ENCODE results near the gene LVRN.
"Not testable (repeated sequence)": the region's sequence is repeated elsewhere in the genome, so short reads cannot be mapped to it uniquely, and the experiment has no call there.

The LVRN gene, protein sequence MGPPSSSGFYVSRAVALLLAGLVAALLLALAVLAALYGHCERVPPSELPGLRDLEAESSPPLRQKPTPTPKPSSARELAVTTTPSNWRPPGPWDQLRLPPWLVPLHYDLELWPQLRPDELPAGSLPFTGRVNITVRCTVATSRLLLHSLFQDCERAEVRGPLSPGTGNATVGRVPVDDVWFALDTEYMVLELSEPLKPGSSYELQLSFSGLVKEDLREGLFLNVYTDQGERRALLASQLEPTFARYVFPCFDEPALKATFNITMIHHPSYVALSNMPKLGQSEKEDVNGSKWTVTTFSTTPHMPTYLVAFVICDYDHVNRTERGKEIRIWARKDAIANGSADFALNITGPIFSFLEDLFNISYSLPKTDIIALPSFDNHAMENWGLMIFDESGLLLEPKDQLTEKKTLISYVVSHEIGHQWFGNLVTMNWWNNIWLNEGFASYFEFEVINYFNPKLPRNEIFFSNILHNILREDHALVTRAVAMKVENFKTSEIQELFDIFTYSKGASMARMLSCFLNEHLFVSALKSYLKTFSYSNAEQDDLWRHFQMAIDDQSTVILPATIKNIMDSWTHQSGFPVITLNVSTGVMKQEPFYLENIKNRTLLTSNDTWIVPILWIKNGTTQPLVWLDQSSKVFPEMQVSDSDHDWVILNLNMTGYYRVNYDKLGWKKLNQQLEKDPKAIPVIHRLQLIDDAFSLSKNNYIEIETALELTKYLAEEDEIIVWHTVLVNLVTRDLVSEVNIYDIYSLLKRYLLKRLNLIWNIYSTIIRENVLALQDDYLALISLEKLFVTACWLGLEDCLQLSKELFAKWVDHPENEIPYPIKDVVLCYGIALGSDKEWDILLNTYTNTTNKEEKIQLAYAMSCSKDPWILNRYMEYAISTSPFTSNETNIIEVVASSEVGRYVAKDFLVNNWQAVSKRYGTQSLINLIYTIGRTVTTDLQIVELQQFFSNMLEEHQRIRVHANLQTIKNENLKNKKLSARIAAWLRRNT

DNA sequence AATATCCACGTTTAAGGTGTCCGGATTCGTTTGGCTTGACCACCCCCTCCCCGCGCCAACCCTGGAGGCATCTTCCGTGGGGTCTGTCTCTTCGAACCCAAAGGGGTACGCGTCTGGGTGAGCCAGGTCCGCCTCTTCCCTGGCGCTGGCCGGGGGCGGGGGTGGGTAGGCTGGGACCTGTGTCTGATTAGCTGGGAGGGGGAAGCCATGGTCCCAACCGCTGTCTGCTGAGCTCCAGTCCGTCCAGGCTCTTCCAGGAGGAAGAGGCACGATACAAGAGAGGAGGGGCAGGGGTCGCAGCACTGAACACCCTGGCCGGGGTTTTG lies at the start of gene LVRN:
LVRN (plus strand) TSS at position 237 of the 326 bp plus-strand sequence. CDS start 143 bp downstream, outside the sequence.
- DNase-seq (ENCODE audit: low read depth): no peak

DNA sequence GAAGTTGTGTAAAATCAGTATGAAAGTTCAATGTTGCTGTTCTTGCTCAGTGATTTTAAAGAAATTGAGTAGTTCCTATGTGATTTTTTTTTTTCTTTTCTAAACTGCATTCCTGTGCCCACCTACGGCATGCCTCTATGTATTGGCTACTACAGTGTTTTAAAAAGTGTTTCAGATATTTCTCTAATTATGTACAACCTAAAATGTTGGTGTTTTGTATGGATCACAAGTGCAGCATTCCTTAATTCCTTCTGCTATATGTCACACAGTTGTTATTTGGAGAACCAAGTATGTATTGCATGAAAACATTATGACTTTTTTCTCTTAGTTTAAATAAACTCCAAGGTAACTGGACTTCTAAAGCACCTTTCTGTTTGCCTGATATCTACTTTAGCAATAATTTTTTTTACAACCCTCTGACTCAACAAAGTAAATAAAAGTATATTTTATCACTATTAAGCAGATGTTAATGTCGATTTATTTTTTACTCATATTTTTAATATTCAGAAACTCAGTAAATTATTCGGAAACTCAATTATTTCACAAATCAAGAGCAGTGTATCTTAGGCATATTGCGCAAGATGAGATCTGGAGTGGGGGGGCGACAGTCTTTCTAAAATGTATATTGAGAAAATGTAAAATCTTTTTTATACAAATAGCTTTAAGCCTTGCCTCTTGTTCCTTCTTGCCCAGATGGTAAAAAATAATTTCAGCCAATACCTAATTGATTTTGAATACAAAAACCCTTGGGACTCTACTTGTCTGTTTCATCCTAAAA lies 48.5 kb upstream of the LVRN start:
- DNase-seq (ENCODE audit: low read depth): not testable (repeated sequence)

DNA sequence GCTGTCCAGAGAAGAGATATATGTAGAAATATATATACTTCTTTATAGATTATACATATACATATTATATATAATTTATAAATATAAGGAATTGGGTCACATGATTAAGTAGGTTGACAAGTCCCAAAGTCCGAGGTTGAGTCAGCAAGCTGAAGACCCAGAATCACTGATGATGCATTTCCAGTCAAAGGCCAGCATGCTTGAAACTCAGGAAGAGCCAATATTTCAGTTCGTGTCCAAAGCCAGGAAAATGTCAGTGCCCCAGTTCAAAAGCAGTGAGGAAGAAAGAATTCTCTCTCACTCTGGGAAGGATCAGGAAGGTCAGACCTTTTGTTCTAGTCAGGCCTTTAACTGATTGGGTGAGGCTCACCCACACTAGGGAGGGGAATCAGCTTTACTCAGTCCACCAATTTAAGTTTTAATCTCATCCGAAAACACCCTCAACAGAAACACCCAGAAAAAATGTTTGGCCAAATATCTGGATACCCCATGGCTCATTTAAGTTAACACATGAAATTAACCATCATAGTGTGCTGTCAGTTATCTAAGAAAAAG lies 42.0 kb upstream of the LVRN start:
- DNase-seq (ENCODE audit: low read depth): no peak

DNA sequence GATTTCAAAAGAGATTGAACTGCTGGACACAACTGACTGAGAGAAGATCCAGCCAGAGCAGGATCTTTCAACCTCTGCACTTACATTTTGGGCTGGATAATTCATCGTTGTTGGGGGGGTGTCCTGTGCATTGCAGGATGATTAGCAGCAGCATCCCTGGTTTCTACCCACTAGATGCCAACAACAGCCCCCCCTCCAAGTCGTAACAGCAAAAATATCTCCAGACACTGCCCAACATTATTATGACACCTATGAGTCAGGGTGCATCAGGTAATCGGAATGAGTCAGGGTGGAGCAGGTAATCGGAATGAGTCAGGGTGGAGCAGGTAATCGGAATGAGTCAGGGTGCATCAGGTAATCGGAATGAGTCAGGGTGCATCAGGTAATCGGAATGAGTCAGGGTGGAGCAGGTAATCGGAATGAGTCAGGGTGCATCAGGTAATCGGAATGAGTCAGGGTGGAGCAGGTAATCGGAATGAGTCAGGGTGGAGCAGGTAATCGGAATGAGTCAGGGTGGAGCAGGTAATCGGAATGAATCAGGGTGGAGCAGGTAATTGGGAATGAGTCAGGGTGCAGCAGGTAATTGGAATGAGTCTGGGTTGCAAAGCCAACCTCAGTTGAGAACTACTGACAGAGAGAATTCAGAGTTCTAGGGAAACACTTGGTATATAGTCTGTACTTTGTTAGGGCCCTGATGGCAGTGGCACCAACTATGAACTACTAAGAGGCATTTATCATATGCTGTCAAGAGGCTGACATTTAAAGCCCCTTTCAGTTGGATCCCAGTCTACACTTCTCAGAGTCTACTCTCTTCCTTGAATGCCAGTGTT lies 33.5 kb upstream of the LVRN start:
- not testable (repeated sequence) for DNase-seq (ENCODE audit: low read depth)

DNA sequence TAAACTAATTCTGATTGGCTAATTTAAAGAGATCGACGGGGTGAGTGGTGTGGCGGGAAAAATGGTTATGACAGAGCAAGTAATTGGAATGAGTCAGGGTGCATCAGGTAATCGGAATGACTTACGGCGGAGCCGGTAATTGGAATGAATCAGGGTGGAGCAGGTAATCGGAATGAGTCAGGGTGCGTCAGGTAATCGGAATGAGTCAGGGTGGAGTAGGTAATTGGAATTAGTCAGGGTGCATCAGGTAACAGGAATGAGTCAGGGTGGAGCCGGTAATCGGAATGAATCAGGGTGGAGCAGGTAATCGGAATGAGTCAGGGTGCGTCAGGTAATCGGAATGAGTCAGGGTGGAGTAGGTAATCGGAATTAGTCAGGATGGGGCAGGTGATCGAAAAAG lies 32.1 kb upstream of the LVRN start:
- not testable (repeated sequence) for DNase-seq (ENCODE audit: low read depth)

DNA sequence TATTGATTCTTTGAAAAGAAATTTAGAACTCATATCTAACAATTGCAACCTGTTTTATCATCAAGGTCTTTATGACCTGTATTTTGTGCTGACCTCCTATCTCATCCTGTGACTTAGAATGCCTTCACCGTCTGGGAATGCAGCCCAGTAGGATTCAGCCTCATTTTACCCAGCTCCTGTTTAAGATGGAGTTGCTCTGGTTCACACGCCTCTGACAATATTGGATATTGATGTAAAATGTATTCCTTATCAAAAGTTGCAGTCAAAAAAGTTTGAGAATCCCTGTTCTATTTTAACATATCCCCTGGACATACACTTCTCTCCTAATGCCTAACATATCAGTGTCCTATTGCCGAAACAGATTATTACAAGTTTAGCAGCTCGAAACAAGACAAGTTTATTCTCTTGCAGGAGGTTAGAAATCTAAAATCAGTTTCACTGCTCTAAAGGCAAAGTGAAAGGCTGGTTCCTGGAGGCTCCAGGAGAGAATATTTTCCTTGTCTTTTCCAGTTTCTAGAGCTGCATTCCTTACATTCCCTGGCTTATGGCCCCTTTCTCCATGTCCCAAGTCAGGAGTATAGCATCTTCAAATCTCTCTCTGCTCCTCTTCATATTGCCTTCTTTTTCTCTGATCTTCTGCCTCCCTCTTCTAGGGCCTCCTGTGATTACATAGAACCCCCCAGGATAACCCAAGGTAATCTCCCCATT lies 31.5 kb upstream of the LVRN start:
- DNase-seq (ENCODE audit: low read depth): no peak

DNA sequence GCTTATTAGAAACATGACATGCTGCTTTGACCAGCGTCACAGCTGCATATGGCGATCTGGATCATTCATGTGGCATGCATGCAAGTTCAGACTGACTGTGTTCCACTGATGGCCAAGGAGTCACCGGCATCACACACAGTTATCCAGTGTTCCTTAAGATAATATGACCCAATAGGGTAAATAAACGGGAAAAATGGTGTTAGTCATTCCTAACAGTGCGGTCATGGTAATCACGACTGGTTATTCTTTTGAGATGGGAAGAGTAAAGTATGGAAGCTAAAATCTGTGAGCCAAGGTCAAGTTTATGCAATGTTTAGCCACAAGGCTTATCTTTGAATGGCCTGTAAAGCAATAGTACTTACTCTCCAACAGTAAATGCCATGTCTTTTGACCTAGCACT lies 29.3 kb upstream of the LVRN start:
- no peak for DNase-seq (ENCODE audit: low read depth)

DNA sequence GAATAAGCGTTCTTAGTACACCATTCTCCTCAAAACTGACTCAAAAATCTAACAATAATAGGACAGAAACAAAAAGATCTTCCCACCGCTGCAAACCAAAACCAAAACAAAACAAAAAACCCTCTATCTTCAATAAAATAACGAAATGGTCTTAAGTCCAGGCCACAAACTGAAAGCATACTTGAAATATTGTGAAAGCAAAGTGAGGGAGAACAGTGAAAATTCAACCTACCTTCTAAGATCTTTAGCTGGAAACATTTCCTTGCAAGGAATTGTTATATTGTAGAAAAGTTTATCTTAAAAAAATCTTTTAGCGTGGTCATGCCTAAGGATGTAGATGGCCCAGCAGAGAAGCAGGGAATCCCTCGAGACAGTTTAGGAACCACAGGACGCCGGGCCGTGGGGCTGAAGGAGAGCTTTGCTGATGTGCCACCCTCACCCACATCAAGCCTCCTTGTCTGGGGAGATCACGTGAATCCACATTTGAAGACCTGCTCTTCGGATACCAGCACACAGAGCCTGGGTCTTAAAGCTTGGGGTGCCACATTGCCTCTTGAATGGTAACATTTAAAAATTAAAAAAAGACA lies 27.8 kb upstream of the LVRN start:
- DNase-seq (ENCODE audit: low read depth): no peak

DNA sequence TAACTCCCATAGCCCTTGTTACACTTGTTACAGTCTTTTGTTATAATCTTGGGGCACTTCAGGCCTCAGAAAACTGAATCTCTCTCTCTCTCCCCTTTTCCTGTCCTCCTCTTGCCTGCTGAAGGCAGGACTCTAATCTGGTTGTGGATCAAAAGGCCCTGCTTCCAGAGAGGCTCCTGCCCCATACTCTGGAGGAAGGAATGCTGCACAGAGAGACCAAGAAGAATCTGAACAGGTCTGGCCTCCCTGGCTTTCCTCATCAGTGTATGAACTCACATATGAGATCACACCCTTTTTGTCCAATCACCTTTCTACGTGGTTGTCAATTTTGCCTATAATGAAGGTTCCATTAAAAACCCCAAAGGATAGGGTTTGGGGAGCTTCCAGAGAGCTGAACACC lies 26.2 kb upstream of the LVRN start:
- DNase-seq (ENCODE audit: low read depth): no peak

DNA sequence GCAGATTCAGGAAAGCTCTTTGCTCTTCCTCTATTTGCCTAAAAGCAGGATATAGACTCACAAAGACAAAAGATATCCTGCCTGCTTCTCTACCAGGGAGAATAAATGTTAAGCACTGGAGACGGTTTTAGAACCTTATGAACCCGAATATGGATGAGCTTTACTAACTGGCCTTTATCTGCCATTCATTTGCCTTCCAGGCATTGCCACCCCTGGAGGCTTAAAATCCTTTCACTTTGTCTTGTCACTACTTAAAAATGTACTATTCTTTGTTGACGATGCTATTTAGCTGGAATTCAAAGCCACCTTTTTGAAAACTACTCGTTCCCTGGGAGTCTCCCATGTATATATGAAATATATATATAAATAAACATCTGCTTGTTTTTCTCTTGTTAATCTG lies 23.2 kb upstream of the LVRN start:
- DNase-seq (ENCODE audit: low read depth): no peak

DNA sequence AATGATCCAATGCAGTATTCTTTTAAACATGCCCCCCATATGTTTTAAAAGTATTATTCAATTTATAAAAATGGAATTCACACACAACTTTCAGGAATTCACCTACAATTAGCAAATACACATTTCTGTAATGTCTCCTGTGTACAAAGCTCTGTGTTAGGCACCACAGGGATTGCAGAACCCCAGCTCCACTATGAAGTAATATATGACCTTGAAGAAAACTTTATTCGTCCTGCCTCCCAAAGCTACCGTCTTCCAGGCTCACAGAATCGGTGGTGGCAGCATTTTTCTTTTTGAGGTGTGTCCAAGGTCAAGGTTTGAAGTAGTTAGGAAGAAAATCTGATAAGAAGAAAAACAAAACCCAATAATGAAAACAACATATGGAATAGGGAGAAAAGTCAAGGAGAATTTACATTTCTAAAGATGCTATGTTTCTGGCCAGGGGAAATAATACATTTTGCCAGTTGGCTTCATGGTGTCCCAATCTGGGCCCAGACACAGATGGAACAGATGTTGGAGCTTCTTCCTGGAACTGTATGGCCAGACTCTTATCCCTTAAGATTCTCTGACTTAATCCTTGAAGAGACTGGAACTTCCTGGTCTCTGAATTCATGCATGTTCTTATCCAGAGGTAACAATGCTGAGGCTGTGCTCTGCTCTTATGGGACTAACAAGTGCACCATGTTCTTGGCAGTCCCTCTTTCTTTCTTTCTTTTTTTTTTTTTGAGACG lies 22.0 kb upstream of the LVRN start:
- DNase-seq (ENCODE audit: low read depth): no peak

DNA sequence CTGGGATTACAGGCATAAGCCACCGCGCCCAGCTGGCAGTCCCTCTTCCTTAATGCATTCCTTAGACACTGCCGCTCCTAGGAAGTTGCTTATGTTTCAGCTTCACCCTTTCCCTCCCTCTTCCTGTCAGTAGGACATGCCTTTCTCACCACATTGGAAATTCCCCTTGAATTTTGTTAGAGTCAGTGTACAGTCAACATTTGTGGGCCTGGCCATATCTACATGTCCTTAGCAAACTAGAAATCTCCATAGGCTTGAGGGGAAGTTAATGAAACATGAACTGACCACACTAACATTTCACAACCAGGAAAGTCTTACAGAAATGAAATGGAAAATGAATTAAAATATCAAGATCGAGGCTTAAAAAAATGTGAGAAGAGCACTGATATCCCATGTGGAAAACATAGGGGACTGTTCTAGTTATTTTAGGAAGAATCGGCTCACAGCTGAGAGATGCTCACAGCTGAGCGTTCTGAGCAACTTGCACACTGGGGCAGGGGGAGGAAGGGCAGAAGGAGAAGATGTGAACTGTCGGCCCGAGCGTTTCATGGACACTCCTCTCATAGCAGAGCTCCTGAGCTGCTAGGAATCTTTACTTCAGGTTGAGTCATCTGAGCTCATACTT lies 21.1 kb upstream of the LVRN start:
- peak; percentile 97 for DNase-seq (ENCODE audit: low read depth)

DNA sequence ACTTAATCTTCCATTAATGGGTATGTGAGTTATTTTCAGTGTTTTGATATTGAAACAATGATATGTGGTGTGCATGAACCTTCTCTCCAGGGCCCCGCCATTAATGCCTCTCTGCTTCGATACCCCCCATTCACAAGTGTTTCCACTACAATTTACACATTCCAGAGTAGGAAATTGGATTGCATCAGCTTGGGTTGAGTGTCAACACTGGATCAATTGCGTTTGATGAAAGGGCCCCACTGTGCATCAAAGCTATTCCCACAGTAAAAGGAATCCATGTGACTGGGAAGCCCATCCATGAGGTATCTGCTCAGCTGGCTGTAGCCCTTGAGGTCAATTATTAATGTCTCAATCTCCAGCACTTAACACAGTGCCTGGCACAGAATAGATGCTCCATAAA lies 17.8 kb upstream of the LVRN start:
- DNase-seq (ENCODE audit: low read depth): no peak

DNA sequence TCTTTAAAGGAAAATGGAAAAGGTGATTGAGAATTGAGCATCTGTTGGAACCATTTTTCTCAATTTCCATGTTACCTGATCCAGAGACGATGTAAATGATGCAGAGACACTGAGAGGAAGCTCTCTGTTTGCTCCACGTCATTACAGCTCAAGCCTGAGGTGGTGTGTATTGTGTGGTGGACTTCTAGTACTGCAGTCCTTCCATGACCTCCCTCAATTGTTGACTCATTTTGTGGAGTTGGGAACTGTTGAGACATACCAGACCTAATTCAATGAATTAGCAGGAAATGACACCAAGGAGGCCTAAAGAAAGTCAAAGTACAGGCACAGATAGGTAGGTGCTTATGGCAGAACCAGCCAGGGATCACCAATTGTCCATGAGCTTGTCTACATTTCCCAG lies 15.6 kb upstream of the LVRN start:
- DNase-seq (ENCODE audit: low read depth): no peak

DNA sequence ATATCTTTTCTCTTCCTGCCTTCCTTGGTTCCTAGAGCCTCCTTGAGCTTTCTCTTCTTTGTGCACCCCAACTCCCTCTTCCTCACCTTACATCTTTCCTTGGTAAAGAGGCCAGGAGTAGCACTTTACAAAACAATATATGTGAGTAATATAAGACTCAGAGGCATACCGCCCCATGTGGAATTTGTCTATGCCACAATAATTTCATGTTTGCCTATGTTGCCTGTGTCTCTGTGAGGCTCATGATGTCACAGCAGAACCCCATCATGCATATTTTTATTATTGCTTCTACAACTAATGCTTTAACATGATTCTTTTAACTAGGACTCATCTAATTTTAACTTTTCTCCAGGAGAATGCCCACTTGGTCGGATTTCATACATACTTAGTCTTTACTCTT lies 15.0 kb upstream of the LVRN start:
- peak; percentile 21 for DNase-seq (ENCODE audit: low read depth)

DNA sequence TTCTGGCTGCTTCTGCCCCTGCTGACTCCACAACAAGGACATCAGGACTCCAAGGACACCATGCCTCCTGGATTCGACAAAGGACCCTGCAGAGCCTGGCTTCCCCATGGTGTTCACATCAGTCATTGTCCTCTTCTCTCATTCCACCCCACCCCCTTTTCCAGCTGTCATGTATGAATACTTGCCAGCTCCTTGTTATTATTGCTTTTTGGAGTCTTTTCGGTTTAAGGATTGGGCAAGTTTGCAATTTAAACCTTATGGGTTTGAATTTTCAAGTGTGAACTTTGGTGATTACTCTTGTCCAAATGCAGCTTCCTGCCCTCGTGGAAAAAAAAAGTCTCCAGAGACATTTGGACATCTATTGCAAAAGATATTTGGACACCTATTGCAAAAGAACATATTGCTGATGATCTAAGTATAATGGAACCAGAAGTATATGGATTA lies 14.2 kb upstream of the LVRN start:
- peak; percentile 59 for DNase-seq (ENCODE audit: low read depth)

DNA sequence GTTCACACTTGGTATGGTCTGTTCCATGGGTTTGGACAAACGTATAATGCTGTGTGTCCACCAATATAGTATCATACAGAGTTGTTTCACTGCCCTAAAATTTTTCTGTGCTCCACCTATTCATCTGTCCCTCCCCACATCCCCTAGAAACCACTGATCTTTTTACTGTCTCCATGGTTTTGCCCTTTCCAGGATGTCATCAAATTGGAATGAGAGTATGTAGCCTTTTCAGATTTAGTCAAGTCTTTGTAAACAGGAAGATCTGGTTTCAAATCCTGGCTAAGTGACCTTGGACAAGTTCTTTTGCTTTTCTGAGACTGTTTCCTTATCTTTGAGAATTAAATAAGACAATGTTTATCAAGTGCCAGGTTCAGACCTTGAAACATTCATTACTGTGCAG lies 13.2 kb upstream of the LVRN start:
- no peak for DNase-seq (ENCODE audit: low read depth)

DNA sequence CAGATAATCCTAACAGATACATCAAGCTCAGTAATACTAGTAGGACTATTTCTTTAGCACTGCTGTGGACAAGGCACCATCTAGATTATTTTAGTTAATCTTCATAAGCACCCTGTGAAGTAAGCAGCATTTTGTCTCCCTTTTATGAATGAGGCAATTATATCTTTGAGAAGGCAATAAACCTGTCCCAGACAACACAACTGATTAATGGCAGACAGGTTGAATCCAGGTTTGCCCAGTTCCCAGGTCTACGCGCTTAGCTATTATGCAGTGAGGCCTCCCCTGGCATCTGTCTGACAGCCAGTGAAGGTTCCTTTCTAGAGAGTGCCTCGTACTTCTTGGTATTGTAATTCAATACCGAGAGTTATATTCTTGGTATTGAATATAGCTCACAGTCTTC lies 9.7 kb upstream of the LVRN start:
- no peak for DNase-seq (ENCODE audit: low read depth)

DNA sequence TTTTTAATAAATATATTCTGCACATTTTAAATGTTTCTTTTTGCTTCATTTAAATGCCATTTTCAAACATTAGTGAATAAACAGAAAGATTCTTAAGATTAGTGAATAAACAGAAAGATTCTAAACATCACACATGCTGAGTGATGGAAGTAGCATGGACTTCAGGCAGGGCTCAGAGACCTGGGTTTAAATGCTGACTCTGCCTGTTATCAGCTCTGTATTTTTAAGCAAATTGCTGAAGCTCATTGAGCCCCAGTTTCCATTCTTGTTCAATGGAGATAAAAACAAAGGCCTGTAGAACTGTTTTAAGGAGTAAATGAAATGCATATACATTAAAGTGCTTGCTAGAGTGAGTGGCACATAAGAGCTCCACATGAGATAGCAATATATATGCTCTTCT lies 8.1 kb upstream of the LVRN start:
- no peak for DNase-seq (ENCODE audit: low read depth)
